K562 (cell line): Measurements from ENCODE around the gene RDH5. TPM values are rescaled to one million over a fixed set of nuclear protein-coding genes. Genes with fewer than 3 reads are reported as not detected.
A peak's percentile ranks its signal among the peaks of the same experiment; 100 is the strongest.

Experiments
- CEBPB ChIP-seq: fragments of 450-650 bp; IDR thresholded peaks from 2 replicates; pipeline ENCODE4 v1.6.1; 2016; ENCODE audit warnings: missing genetic modification characterization, missing compliant biosample characterization
- ELF4 ChIP-seq: fragments of 450-650 bp; formaldehyde crosslinking; IDR thresholded peaks from 2 replicates; pipeline ENCODE4 v1.4.0; 2022; ENCODE audit warnings: missing genetic modification characterization
- ELK1 ChIP-seq: sonication (generic); formaldehyde crosslinking; IDR thresholded peaks from 2 replicates; pipeline ENCODE4 v1.8.1; 2022; ENCODE audit warnings: missing genetic modification reagents
- GTF2E2 ChIP-seq: fragments of 200-800 bp; sonication (Bioruptor generic); IDR thresholded peaks from 2 replicates; pipeline ENCODE4 v1.6.1; 2016; ENCODE audit warnings: missing genetic modification characterization, missing compliant biosample characterization
- GTF2F1 ChIP-seq: IDR thresholded peaks from 2 replicates; pipeline ENCODE4 v1.6.1; 2011; ENCODE audit warnings: low read depth, low read length, improper control_type of control experiment
- MNT ChIP-seq, 2 experiments: fragments of 450-650 bp; conservative IDR thresholded peaks; 2 replicates each; pipeline ENCODE4 v1.6.1; 2017; ENCODE audit warnings: mild to moderate bottlenecking in 2 of 2, moderate library complexity in 2 of 2
- PKNOX1 ChIP-seq: fragments of 450-650 bp; IDR thresholded peaks from 2 replicates; pipeline ENCODE4 v1.6.1; 2016
- POLR2G ChIP-seq: fragments of 200-400 bp; formaldehyde crosslinking; IDR thresholded peaks from 2 replicates; pipeline ENCODE4 v1.6.1; 2017; ENCODE audit warnings: low read depth, mild to moderate bottlenecking, antibody characterized with exemption, low read length, moderate library complexity
- POLR3A ChIP-seq: IDR thresholded peaks from 2 replicates; pipeline ENCODE4 v1.6.1; 2011; ENCODE audit warnings: borderline replicate concordance, mild to moderate bottlenecking, moderate library complexity; ENCODE audit not compliant: insufficient read length, insufficient read depth; ENCODE audit errors: extremely low read depth
- RBFOX2 ChIP-seq: fragments of 200-400 bp; formaldehyde crosslinking; IDR thresholded peaks from 2 replicates; pipeline ENCODE4 v1.6.1; 2017; ENCODE audit warnings: low read depth, mild to moderate bottlenecking, low read length, moderate library complexity
- RBM22 ChIP-seq: fragments of 200-400 bp; formaldehyde crosslinking; IDR thresholded peaks from 2 replicates; pipeline ENCODE4 v1.6.1; 2018; ENCODE audit warnings: low read length, low read depth; ENCODE audit not compliant: poor library complexity, severe bottlenecking
- SIRT6 ChIP-seq: IDR thresholded peaks from one replicate; pipeline ENCODE4 v1.6.1; 2012; ENCODE audit warnings: low read depth, mild to moderate bottlenecking, control low read depth, inconsistent platforms, low read length, moderate library complexity
- ZFP36 ChIP-seq: fragments of 150-350 bp; IDR thresholded peaks from 2 replicates; pipeline ENCODE4 v1.6.1; 2018; ENCODE audit warnings: low read length, low read depth; ENCODE audit not compliant: partially characterized antibody
- ZNF124 ChIP-seq: sonication (generic); formaldehyde crosslinking; IDR thresholded peaks from 2 replicates; pipeline ENCODE4 v1.8.1; 2022; ENCODE audit warnings: missing genetic modification reagents
- ZNF184 ChIP-seq: sonication (generic); formaldehyde crosslinking; IDR thresholded peaks from 2 replicates; pipeline ENCODE4 v1.5.0; 2020; ENCODE audit warnings: missing genetic modification reagents
- polyA plus RNA-seq, 8 experiments: library from polyadenylated mRNA; depleted of rRNA in 4 of 8; stranded (reverse) in 5 of 8; unstranded in 3 of 8; fragments of >200 nt; fragmentation: Nextera tagmentation in 2 of 8; fragmentation: Illumina TruSeq in 1 of 8; extraction: Ambion mirVana in 2 of 8; extraction: Trizol in 1 of 8; gene quantifications; 2 replicates each; pipeline versions ENCODE4 v1.2.1 to v1.2.3, GENCODE V29; 2011 to 2014; ENCODE audit warnings: inconsistent platforms in 1 of 8, missing spikeins in 1 of 8
- total RNA-seq, 7 experiments: library from RNA; depleted of rRNA in 6 of 7; stranded (reverse); fragments of >200 nt in 6 of 7; fragmentation: Illumina TruSeq in 2 of 7; extraction: Trizol in 2 of 7; gene quantifications; 2 replicates each; pipeline versions ENCODE4 v1.2.1 to v1.2.3, GENCODE V29; 2011 to 2021; ENCODE audit warnings: low replicate concordance in 1 of 7

RDH5 gene
- total and polyA plus RNA-seq, 9 of the 15 experiments (the other 6 are each of a cell fraction or from before 2014, with no cell fraction given), result 0.28 to 2.0 (median 1.1) TPM; not detected in 1

GRCh38 chr12:55723516-55724225, 3.5 kb downstream of the RDH5 start (continued):
- TF ChIP-seq CEBPB (tag) (no peak), ZNF184 (CRISPR knock-in tag) (no peak), ZFP36 (no peak), SIRT6 (peak; percentile 75), RBM22 (peak; percentile 17), GTF2F1 (no peak), POLR3A (no peak), MNT (conservative IDR thresholded peaks at IDR 0.05) (no peak), ELK1 (CRISPR knock-in tag) (no peak), ELF4 (CRISPR knock-in tag) (no peak), ZNF124 (no peak), POLR2G (peak; percentile 76), GTF2E2 (no peak), RBFOX2 (peak; percentile 60), PKNOX1 (no peak)
